Stimulated activated memory B cell treated with anti-CD40 and anti-IgM and Interleukin-4, amounts not matched to agents 10 μg/mL and 1 μg/mL and 100 μg/mL, for 72 hours (primary cell): ENCODE measurements around the gene ACSM2A.
"Not testable (repeated sequence)": the region's sequence is repeated elsewhere in the genome, so short reads cannot be mapped to it uniquely, and the experiment has no call there.

Source experiments
- ATAC-seq: fragments of 150-1000 bp; cut with Tn5 transposase; 2 replicates; pipeline ENCODE4 v1.10.0; 2021
- H3K27ac Mint-ChIP-seq: one replicate; pipeline ENCODE4 v1.8.0; 2022; ENCODE audit warnings: mild to moderate bottlenecking, mixed read lengths
- H3K27me3 Mint-ChIP-seq: one replicate; pipeline ENCODE4 v1.8.0; 2022; ENCODE audit warnings: mixed read lengths
- H3K36me3 Mint-ChIP-seq: one replicate; pipeline ENCODE4 v1.8.0; 2022; ENCODE audit warnings: mixed read lengths
- H3K4me1 Mint-ChIP-seq: one replicate; pipeline ENCODE4 v1.8.0; 2022; ENCODE audit warnings: mixed read lengths
- H3K4me3 Mint-ChIP-seq: one replicate; pipeline ENCODE4 v1.8.0; 2022; ENCODE audit warnings: mild to moderate bottlenecking, moderate library complexity, mixed read lengths
- H3K9me3 Mint-ChIP-seq: one replicate; pipeline ENCODE4 v1.8.0; 2022; ENCODE audit warnings: mixed read lengths

The ACSM2A gene

DNA sequence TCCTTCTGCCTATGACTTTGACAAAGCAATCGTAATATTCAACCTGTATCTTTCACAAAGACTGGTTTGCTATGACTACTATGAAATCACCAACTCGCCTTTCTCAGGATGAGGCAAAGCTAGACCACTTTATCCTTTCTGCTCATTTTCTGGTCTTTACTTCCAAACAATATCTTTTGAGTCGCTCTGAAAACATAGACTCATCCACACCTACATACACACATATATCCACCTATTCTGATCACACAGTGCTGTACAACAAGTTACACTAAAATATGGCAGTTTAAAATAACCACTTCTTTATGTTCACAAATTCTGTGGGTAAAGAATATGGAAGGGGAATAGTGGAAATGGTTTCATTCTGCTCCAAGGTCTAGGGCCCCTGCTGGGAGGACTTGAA is 39.7 kb downstream of the ACSM2A start:
- ATAC-seq, H3K27me3 Mint-ChIP-seq, H3K27ac Mint-ChIP-seq, H3K4me1 Mint-ChIP-seq, H3K9me3 Mint-ChIP-seq, H3K36me3 Mint-ChIP-seq, H3K4me3 Mint-ChIP-seq: not testable (repeated sequence)

DNA sequence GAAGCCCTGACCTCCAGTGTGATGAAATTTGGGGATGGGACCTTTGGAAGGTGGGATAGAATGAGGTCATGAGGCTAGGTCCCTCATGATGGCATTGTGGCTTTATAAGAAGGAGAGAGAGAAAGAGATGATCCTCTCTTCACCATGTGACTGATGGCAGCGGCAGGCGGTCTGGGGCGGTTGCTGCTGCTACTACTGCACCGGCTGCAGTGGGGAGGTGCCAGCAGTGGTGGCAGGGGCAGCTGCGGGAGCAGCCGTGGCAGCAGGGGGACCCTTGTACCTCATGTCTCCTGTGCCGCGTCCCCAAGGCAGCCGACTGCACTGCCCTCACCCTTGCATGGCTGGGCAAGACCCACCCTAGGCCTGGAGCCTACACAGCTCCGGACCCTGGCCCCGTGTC is 40.1 kb downstream of the ACSM2A start:
- not testable (repeated sequence) for ATAC-seq, H3K36me3 Mint-ChIP-seq, H3K9me3 Mint-ChIP-seq, H3K27ac Mint-ChIP-seq, H3K27me3 Mint-ChIP-seq, H3K4me3 Mint-ChIP-seq, H3K4me1 Mint-ChIP-seq

DNA sequence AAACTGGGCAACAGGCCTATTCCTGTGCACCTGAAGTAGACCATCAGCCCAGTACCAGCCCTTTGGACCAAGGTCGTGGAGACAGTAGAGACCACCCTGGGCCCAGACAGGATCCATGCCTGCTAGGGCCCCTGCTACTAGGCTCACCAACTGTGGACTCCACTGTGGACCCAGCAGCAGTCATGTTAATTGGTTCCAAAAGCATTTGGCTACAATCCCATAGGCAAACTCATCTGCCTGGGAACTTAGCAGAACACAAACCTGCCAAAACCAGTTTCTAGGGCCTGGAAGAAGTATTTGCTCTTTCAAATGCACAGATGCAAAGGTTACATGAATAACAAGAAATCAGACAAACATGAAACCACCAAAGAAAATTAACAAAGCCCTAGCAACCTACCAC is 53.1 kb downstream of the ACSM2A start:
- Mint-ChIP-seq H3K27ac (no peak overlapping the region), H3K36me3 (no peaks in the 10 kb centered on the region), H3K9me3 (peaks cover 19% of the 10 kb centered on the region), H3K4me3 (no peak overlapping the region), H3K27me3 (no peaks in the 10 kb centered on the region), H3K4me1 (no peaks in the 10 kb centered on the region)
- no peak for ATAC-seq

DNA sequence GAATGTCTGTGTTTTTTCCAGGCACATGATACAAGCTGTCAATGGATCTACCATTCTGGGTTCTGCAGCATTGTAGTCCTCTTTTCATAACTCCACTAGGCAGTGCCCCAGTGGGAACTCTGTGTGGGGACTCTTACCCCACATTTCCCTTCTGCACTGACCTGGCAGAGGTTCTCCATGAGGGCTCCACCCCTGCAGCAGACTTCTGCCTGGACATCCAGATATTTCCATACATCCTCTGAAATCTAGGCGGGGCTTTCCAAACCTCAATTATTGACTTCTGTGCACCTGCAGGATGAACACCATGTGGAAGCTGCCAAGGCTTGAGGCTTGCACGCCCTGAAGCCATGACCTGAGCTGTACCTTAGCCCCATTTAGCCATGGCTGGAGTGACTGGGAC is 56.0 kb downstream of the ACSM2A start:
- no peak for ATAC-seq
- Mint-ChIP-seq H3K27me3 (no peaks in the 10 kb centered on the region), H3K9me3 (peaks cover 22% of the 10 kb centered on the region), H3K4me3 (no peak overlapping the region), H3K27ac (no peak overlapping the region), H3K36me3 (no peaks in the 10 kb centered on the region), H3K4me1 (no peaks in the 10 kb centered on the region)

DNA sequence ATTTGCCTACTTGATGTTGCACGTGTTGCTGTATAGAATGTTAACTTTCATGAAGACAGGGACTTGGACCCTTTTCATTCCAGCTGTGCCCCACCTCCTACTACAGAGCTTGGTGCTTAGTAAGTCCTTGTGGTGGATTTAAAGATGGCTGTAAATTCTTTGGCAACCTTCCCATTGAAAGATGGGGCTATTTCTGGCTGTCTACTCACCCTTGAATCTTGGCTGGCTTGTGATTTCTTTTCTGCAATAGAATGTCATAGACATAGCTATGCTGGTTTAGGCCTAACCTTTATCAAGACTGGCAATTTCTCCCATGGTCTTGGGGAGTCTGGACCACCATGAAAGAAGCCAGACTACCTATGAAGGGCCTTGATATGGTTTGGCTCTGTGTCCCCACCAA is 59.0 kb downstream of the ACSM2A start:
- ATAC-seq: no peak
- no peak overlapping the region for H3K27ac Mint-ChIP-seq
- H3K36me3 Mint-ChIP-seq: no peaks in the 10 kb centered on the region

DNA sequence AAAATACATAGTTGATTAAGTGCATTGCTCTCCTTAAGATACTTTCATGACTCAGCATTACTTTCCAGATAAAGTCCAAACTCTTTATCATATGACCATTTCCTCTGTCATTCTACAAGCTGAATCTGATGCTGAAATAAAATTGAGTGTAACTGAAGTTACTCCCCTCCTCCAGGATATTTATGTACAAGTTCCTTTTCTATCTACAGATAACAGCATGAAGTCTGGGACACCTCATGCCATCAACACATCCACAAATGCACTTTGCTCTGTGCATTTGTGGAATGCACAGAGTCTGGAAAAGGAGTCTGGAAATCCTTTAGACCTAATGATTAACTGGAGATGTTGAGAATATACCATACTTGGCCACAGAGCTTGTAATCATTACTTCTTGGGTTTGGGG is 64.4 kb downstream of the ACSM2A start:
- Mint-ChIP-seq H3K9me3 (peaks cover 11% of the 10 kb centered on the region), H3K4me3 (no peak overlapping the region), H3K27ac (no peak overlapping the region), H3K4me1 (no peaks in the 10 kb centered on the region), H3K27me3 (peaks cover 51% of the 10 kb centered on the region), H3K36me3 (no peaks in the 10 kb centered on the region)
- ATAC-seq: no peak

More for the DNA sequence above, 59.0 kb downstream of the ACSM2A start:
- Mint-ChIP-seq H3K27me3 (peaks cover 27% of the 10 kb centered on the region), H3K4me3 (no peak overlapping the region), H3K4me1 (no peaks in the 10 kb centered on the region), H3K9me3 (peaks cover 31% of the 10 kb centered on the region)

DNA sequence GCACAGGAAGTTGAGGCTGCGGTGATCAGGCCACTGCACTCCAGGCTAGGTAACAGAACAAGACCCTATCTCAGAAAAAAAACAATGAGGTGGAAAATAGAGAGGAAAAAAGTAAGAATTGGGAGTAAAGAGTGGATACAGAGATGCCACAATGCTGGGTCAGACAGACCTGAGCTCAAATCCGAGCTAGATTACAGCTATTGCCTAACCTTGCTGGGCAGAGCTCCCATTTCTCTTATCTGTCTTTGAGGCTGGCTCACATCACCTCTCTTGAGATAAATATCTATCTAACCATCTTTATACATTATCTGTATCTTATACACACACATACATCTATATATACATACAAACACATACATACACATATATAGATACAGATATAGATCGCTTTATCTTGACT is 65.8 kb downstream of the ACSM2A start:
- H3K9me3 Mint-ChIP-seq: peaks cover 11% of the 10 kb centered on the region
- H3K36me3 Mint-ChIP-seq: no peaks in the 10 kb centered on the region
- H3K4me3 Mint-ChIP-seq: no peak overlapping the region
- H3K4me1 Mint-ChIP-seq: no peaks in the 10 kb centered on the region
- H3K27ac Mint-ChIP-seq: no peak overlapping the region
- peaks cover 51% of the 10 kb centered on the region for H3K27me3 Mint-ChIP-seq
- ATAC-seq: no peak

DNA sequence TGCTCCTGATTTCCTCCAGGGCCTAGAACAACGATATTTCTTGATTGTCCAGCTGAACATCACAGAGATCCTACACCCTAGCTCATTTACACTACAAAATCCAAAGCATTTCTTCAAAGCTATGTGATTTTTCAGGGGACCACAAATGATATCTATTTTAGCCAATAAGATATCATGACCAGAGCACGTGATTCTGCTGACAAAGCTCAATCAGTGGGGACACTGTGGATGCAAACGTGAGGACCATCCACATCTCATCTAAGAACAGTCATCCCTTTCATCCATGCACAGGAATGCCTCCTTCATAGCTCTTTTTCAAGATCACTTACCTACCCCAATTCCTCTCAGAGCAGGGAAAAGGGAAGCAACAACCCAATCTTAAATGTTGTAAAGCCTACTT is 67.9 kb downstream of the ACSM2A start:
- Mint-ChIP-seq H3K36me3 (no peaks in the 10 kb centered on the region), H3K27ac (no peak overlapping the region), H3K27me3 (peaks cover 36% of the 10 kb centered on the region), H3K4me3 (no peak overlapping the region), H3K9me3 (peaks cover 11% of the 10 kb centered on the region), H3K4me1 (no peaks in the 10 kb centered on the region)
- ATAC-seq: no peak

DNA sequence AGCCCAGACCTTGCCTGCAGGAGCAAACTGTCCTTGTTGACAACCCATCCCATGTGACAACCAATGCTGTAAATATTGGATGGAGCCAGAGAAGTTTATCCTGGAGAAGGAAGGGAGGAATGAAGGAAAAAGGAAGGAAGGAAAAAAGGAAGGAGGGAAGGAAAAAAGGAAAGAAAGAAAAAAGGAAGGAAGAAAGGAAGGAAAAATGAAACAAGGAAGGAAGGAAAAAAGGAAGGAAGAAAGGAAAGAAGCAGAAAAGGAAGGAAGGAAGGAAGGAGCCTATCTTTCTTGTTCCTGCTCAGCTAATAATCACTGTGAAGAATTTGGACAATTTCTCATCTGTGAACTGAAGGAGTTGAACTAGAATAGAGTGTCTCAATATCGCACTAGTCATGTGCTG is 68.8 kb downstream of the ACSM2A start:
- no peak for ATAC-seq
- Mint-ChIP-seq H3K27me3 (peaks cover 27% of the 10 kb centered on the region), H3K4me1 (no peaks in the 10 kb centered on the region), H3K27ac (no peak overlapping the region), H3K36me3 (no peaks in the 10 kb centered on the region), H3K4me3 (no peak overlapping the region), H3K9me3 (peaks cover 4% of the 10 kb centered on the region)

DNA sequence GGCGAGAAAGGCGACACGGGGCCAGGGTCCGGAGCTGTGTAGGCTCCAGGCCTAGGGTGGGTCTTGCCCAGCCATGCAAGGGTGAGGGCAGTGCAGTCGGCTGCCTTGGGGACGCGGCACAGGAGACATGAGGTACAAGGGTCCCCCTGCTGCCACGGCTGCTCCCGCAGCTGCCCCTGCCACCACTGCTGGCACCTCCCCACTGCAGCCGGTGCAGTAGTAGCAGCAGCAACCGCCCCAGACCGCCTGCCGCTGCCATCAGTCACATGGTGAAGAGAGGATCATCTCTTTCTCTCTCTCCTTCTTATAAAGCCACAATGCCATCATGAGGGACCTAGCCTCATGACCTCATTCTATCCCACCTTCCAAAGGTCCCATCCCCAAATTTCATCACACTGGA is 80.5 kb downstream of the ACSM2A start:
- H3K9me3 Mint-ChIP-seq, H3K4me1 Mint-ChIP-seq, H3K36me3 Mint-ChIP-seq, H3K4me3 Mint-ChIP-seq, H3K27me3 Mint-ChIP-seq, H3K27ac Mint-ChIP-seq, ATAC-seq: not testable (repeated sequence)

DNA sequence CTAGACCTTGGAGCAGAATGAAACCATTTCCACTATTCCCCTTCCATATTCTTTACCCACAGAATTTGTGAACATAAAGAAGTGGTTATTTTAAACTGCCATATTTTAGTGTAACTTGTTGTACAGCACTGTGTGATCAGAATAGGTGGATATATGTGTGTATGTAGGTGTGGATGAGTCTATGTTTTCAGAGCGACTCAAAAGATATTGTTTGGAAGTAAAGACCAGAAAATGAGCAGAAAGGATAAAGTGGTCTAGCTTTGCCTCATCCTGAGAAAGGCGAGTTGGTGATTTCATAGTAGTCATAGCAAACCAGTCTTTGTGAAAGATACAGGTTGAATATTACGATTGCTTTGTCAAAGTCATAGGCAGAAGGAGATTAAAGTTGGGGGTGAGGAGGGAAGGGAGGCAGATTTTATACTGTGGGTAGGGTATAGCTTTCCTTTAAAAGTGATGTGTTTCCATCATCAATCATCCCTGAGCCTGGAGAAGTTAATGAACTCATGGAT is 81.0 kb downstream of the ACSM2A start:
- H3K9me3 Mint-ChIP-seq, ATAC-seq, H3K4me1 Mint-ChIP-seq, H3K27ac Mint-ChIP-seq, H3K36me3 Mint-ChIP-seq, H3K4me3 Mint-ChIP-seq: not testable (repeated sequence)
- peaks cover 12% of the 10 kb centered on the region for H3K27me3 Mint-ChIP-seq

DNA sequence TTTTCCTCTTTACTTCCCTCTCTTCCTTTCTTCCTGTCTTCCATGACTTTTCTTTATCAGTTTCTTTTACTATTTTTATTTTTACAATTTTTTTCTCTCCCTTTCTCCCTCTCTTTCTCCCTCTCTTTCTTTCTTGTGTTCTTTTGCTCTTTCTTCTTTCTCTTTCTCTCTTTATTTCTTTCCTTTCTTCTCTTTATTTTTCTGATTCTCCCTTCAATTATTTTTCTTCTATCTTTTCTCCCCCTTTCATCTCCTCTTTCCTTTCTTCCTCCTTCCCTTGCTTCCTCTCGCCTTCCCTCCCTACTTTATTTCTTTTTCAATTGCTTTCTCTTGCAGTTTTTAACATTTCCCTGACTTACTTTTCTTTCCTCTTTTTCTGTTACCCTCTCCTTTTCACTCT is 85.3 kb downstream of the ACSM2A start:
- not testable (repeated sequence) for ATAC-seq, H3K9me3 Mint-ChIP-seq, H3K36me3 Mint-ChIP-seq, H3K4me1 Mint-ChIP-seq, H3K4me3 Mint-ChIP-seq, H3K27ac Mint-ChIP-seq
- H3K27me3 Mint-ChIP-seq: peaks cover 19% of the 10 kb centered on the region
